Thymus (tissue), 11 donors: ENCODE results near the gene AFMID. TPM values are rescaled to one million over a fixed set of nuclear protein-coding genes. Genes with fewer than 3 reads are reported as not detected.

ENCODE experiments used
- DNase-seq, 9 donors: peaks; one replicate each; pipeline ENCODE4 v3.0.0-alpha.2; 2013; ENCODE audit warnings: low spot score in 9 of 9, low read depth in 6 of 9, missing footprints in 1 of 9
- H3K27ac ChIP-seq, 2 donors: one replicate each; pipeline ENCODE4 v1.5.1; 2013; ENCODE audit warnings: control low read depth in 1 of 2, low read depth in 1 of 2, low read length in 1 of 2, mild to moderate bottlenecking in 1 of 2, moderate library complexity in 1 of 2
- H3K27me3 ChIP-seq, 2 donors: one replicate each; pipeline ENCODE4 v1.5.1; 2013; ENCODE audit warnings: low read length in 1 of 2; ENCODE audit not compliant: control insufficient read depth in 2 of 2, insufficient read depth in 1 of 2
- H3K36me3 ChIP-seq, 2 donors: one replicate each; pipeline ENCODE4 v1.5.1; 2013; ENCODE audit warnings: low read length in 1 of 2, mild to moderate bottlenecking in 1 of 2, moderate library complexity in 1 of 2; ENCODE audit not compliant: control insufficient read depth in 2 of 2, insufficient read depth in 2 of 2
- H3K4me1 ChIP-seq, 2 donors: one replicate each; pipeline ENCODE4 v1.5.1; 2013; ENCODE audit warnings: low read length in 2 of 2; ENCODE audit not compliant: control insufficient read depth in 2 of 2, insufficient read depth in 2 of 2
- H3K4me3 ChIP-seq, 2 donors: one replicate each; pipeline ENCODE4 v1.5.1; 2013; ENCODE audit warnings: low read length in 2 of 2, control low read depth in 1 of 2, mild to moderate bottlenecking in 1 of 2
- H3K9me3 ChIP-seq, 2 donors: one replicate each; pipeline ENCODE4 v1.5.1; 2013; ENCODE audit warnings: low read length in 1 of 2, mild to moderate bottlenecking in 1 of 2; ENCODE audit not compliant: control insufficient read depth in 2 of 2, insufficient read depth in 1 of 2
- WGBS: extraction: QIAGEN DNeasy Blood & Tissue Kit; methylation state at CpG from one replicate; pipeline ENCODE4 v1.1.7; 2013; 5-methylcytosine and 5-hydroxymethylcytosine counted together
- polyA plus RNA-seq: library from polyadenylated mRNA; stranded (reverse); fragments of 200-250 nt; gene quantifications from one replicate; pipeline ENCODE4 v1.2.3, GENCODE V29; 2013
- total RNA-seq: library from RNA; stranded (reverse); fragments of 120-200 nt; gene quantifications from one replicate; pipeline ENCODE4 v1.2.4, GENCODE V29; 2013
- donor health status: healthy.

The AFMID gene
- total and polyA plus RNA-seq, 2 donors: 19.9 to 29.1 TPM

DNA sequence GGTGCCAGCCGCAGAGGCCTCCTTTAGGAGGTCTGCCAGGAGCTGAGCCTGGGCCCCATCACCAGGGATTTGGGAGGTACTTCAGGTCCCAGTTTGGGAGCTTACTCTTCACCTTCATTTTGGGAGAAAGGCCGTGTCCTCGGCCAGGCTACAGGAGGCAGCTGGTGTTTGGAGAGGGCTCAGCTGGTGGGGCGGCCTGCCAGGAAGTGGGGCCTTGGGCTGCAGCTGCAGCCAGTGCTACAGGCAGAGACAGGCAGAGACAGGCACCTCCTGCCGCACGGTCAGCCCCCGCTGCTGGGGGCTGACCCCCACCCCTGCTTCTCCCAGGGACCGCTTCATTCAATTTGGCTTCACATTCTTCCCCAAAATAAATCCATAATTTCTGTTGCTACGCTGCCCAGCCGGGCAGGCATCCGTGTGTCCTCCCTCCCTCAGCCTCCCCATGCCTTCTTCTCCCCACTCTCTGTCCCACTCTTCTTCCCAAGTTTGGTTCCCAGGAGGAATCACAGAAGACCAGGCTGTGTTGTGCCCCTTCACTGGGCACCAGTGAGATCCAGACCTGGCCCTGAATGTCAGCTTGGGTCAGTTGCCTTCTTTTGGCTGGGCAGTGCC lies 50.3 kb downstream of the AFMID start:
- Histone ChIP-seq H3K9me3 (peaks cover 0 to 2% of the 10 kb centered on the region in 2 donors), H3K4me1 (peaks cover 12 to 70% of the 10 kb centered on the region in 2 donors), H3K27ac (no peak overlapping the region), H3K27me3 (peaks cover 4 to 10% of the 10 kb centered on the region in 2 donors), H3K36me3 (no peaks in the 10 kb centered on the region), H3K4me3 (no peak overlapping the region)
- DNase-seq: peak in 1 of 9 donors; percentile 68
- WGBS: 54% methylated on average over 11 of the region's 11 CpGs

DNA sequence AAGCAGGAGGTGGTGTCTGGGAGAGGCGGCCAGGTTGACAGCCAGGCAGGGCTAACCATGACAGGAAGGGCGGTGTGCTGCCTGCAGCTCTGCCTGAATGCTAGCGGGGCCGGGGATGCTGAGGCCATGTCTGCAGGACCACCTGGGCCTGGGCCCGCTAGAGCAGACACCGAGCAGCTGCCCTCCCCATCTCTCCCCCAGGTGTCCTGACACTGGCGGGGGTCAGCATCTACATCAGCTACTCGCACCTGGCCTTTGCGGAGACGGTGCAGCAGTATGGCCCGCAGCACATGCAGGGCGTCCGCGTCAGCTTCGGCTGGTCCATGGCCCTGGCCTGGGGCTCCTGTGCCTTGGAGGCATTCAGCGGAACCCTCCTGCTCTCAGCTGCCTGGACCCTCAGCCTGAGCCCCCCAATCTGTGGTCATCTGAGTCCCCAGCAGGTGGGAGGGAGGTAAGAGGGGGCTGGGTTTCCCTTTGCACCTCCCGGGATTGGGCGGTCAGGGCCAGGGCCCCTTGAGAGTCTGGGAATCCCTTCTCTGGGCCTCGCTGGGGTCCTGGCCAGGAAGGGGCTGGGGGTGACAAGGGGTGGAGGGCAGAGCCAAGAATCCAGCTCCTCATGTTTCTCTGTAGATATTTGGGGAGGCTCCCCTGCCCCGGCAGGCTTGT lies 51.8 kb downstream of the AFMID start:
- 91% methylated on average over 20 of the region's 20 CpGs for WGBS
- no peaks in the 10 kb centered on the region for H3K9me3 ChIP-seq
- DNase-seq: no peak
- peaks cover 9 to 72% of the 10 kb centered on the region in 2 donors for H3K4me1 ChIP-seq
- H3K27me3 ChIP-seq: no peaks in the 10 kb centered on the region
- no peaks in the 10 kb centered on the region for H3K36me3 ChIP-seq
- no peak overlapping the region for H3K27ac ChIP-seq
- no peak overlapping the region for H3K4me3 ChIP-seq

DNA sequence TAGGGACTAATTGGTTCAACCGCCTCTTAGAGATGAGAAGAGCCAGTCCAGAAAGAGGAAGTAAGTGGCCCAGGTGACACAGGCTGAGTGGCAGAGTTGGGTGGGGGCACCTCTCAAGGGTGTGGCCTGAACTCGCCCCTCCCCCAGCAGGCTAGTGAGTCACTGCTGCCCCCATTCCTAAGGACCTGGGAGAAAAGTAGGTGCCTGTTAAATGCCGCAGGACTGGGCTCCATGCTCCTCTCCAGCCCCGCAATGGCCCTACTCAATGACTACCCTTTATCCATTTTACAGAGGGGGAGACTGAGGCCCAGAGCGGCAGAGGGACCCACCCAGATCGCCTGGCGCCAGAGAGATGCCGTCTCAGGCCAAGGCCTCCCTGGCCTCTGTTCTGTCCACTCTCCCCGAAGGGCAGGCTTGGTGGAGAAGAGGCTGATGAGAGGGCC lies 52.3 kb downstream of the AFMID start:
- Histone ChIP-seq H3K4me3 (no peak overlapping the region), H3K36me3 (no peaks in the 10 kb centered on the region), H3K9me3 (no peaks in the 10 kb centered on the region), H3K27ac (no peak overlapping the region), H3K4me1 (peaks cover 9 to 70% of the 10 kb centered on the region in 2 donors), H3K27me3 (no peaks in the 10 kb centered on the region)
- WGBS: 95% methylated on average over 9 of the region's 9 CpGs
- no peak for DNase-seq

DNA sequence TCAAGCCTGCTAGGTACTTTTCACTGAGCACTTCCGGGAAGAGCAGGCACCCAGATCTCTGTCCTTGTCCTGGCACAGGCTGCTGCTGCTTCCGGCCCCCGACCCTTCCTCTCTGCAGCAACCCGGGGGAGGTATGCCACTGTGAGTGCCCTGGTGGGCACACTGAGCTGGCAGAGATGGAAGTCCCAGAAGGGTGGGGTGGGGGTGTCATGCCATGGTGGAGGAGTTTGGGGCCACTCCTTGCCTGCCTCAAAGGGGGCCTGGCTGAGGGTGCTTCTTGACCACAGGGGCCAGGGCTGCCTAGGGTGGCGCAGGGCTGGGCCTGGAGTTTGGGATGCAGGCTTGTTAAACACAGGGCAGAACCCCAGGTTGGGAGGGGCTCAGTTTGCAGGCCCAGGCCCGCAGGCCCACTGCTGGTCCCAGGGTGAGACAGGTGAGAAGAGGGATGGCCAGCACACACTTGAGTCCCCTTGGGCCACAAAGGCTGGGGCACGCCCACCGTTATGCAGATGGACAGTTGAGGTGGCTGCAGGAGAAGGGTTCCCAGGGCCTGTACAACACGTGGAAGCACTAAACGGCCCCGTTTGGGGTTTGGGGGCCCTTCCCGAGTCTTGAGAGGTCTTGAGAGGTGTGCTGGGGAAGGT lies 53.0 kb downstream of the AFMID start:
- Histone ChIP-seq H3K4me3 (no peak overlapping the region), H3K36me3 (no peaks in the 10 kb centered on the region), H3K27ac (no peak overlapping the region), H3K9me3 (peaks cover 0 to under 1% of the 10 kb centered on the region in 2 donors), H3K27me3 (no peaks in the 10 kb centered on the region), H3K4me1 (peaks cover 9 to 68% of the 10 kb centered on the region in 2 donors)
- DNase-seq: no peak
- WGBS: 95% methylated on average over 12 of the region's 12 CpGs

DNA sequence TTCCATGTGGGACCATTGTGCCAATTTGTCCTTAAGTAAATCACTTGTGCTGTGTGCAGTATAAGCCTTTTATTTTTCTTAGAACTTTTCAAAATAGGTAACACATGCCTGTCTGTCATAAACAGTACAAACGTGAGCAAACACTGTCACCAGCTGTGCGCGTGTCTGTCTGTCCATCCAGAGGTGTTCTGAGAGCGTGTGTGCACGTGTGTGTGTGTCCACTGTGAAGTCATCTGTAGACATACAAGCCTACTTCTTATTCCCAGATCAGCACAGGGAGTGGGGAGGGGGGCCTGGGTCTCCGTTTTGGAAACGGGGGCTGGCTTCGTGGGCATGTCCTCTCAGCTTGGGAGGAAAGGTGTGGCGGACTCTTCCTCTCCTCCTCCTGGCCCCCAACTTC lies 53.7 kb downstream of the AFMID start:
- DNase-seq: no peak
- H3K27me3 ChIP-seq: no peaks in the 10 kb centered on the region
- peaks cover 9 to 68% of the 10 kb centered on the region in 2 donors for H3K4me1 ChIP-seq
- H3K27ac ChIP-seq: no peak overlapping the region
- H3K4me3 ChIP-seq: no peak overlapping the region
- WGBS: 95% methylated on average over 9 of the region's 9 CpGs
- peaks cover 0 to 7% of the 10 kb centered on the region in 2 donors for H3K9me3 ChIP-seq
- no peaks in the 10 kb centered on the region for H3K36me3 ChIP-seq

DNA sequence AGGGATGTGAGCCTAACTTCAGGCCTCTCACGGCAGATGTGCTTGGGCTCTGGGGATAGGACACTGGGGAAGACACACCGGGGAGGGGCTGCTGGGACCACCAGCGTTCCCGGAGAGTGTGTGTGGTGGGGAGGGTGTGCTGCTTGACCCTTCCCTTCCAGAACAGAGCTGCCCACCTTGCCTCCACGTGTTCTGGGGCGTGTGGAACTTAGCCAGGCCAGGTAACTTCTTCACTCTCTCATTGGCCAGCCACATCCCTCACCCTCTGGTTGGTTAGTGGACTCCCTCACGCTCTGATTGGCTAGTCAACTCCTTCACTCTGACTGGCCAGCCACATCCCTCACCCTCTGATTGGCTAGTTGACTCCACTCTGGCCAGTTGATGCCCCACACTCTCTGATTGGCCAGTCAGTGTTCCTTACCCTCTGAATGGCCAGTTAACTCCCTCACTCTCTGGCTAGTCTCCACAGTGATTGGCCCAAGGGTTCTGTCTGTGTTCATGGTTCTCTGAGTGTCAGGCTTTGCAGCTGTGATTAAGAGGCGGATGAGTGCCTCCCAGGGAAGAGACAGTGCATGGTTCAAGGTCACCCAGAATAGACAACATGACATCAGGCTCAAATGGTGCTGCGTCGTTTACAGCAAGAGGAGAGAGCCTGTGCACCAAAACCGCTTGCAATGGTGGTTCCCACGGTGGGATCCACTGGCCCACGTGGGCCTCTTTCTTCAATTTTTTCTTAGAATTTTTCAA lies 54.3 kb downstream of the AFMID start:
- Histone ChIP-seq H3K9me3 (peaks cover 0 to 8% of the 10 kb centered on the region in 2 donors), H3K4me1 (peaks cover 9 to 65% of the 10 kb centered on the region in 2 donors), H3K4me3 (no peak overlapping the region), H3K27ac (no peak overlapping the region), H3K27me3 (no peaks in the 10 kb centered on the region), H3K36me3 (no peaks in the 10 kb centered on the region)
- 94% methylated on average over 13 of the region's 13 CpGs for WGBS
- no peak for DNase-seq

DNA sequence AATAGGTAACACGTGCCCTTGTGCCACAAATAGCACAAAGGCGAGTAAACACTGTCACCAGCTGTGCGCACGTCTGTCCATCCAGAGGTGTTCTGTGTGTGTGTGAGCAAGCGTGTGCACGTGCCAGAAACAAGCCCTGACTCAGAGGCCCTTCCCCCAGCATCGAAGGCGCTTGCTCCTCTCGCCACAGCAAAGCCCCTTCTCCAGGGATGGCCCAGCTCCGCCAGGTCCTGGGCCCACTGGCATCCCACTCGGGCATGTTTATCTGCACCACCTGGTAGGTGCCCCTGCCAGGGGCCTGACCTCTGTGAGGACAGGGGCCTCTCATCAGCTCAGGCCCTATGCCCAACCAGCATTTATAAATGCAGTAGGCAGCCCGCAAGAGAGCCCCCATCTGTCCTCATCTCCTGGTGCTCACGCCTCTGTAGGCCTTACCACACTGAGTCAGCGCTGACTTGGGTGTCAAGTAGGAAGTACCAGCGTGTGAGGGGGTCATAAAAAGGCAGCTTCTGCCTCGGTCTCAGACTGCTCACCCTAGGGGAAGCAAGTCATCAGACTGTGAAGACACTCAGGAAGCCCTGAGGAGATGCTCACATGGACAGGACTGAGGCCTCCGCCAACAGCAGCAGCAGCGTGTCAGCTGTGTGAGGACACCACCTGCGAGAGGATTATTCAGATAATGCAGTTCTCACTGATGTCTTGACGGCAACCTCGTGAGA lies 55.0 kb downstream of the AFMID start:
- no peaks in the 10 kb centered on the region for H3K27me3 ChIP-seq
- H3K4me3 ChIP-seq: no peak overlapping the region
- DNase-seq: peak in 1 of 9 donors; percentile 59
- H3K36me3 ChIP-seq: peaks cover 0 to 4% of the 10 kb centered on the region in 2 donors
- peak overlapping the region in 1 of 2 donors; percentile 56 for H3K27ac ChIP-seq
- WGBS: 66% methylated on average over 21 of the region's 21 CpGs
- peaks cover 7 to 58% of the 10 kb centered on the region in 2 donors for H3K4me1 ChIP-seq
- peaks cover 0 to 8% of the 10 kb centered on the region in 2 donors for H3K9me3 ChIP-seq

DNA sequence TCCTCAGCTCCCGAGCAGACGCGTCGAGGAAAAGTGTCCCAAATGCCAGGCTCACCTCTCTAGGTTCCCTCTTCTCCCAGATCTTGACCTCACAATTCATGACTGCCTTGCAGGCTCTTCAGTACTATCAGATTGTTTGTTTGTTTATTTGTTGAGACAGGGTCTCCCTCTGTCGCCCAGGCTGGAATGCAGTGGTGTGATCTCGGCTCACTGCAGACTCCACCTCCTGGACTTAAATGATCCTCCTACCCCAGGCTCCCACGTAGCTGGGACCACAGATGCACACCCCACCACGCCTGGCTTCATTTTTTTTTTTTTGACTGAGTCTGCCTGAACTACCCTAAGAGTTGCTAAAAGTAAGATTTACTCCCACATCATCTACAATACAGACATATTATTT lies 60.1 kb downstream of the AFMID start:
- Histone ChIP-seq H3K9me3 (peaks cover 0 to 11% of the 10 kb centered on the region in 2 donors), H3K27ac (no peak overlapping the region), H3K27me3 (no peaks in the 10 kb centered on the region), H3K36me3 (peaks cover 0 to 7% of the 10 kb centered on the region in 2 donors), H3K4me3 (no peak overlapping the region), H3K4me1 (peaks cover 15 to 54% of the 10 kb centered on the region in 2 donors)
- no peak for DNase-seq
- WGBS: 92% methylated on average over 8 of the region's 8 CpGs
